GM18519 (cell line): ENCODE data around the gene ARFGAP1.
"Not testable (repeated sequence)": the region's sequence is repeated elsewhere in the genome, so short reads cannot be mapped to it uniquely, and the experiment has no call there.

Experiments used
- ATAC-seq: cut with Tn5 transposase; IDR thresholded peaks from one replicate; pipeline ENCODE4 v1.9.1; 2021; ENCODE audit warnings: mild to moderate bottlenecking, moderate library complexity; ENCODE audit not compliant: unreplicated experiment, low FRiP score

The ARFGAP1 gene

DNA sequence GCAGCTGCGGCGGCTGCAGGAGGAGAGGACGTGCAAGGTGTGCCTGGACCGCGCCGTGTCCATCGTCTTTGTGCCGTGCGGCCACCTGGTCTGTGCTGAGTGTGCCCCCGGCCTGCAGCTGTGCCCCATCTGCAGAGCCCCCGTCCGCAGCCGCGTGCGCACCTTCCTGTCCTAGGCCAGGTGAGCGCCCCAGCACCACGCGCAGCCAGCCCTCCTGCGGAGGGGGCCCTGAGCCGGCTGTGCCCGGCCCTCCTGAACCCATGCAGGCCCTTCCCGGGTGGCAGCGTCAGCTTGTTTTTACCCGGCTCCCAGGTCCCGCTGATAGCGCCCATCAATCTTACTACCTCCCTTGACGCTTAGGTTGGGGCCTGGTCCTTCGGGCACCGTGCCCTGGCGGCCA lies 33.2 kb upstream of the ARFGAP1 start:
- no peak for ATAC-seq

- ATAC-seq, result no peak
These were observed 32.6 kb upstream of the ARFGAP1 start for GRCh38 chr20:63240004-63240403.

- ATAC-seq, result no peak
These were observed 31.3 kb upstream of the ARFGAP1 start for GRCh38 chr20:63241272-63241671.

- ATAC-seq, result no peak
These were observed 29.9 kb upstream of the ARFGAP1 start for GRCh38 chr20:63242736-63243135.

GRCh38 chr20:63243604-63244247 lies 28.9 kb upstream of the ARFGAP1 start:
- ATAC-seq, result no peak

GRCh38 chr20:63244468-63244867 lies 28.1 kb upstream of the ARFGAP1 start:
- no peak for ATAC-seq

GRCh38 chr20:63246490-63247288 lies 25.9 kb upstream of the ARFGAP1 start:
- no peak for ATAC-seq

GRCh38 chr20:63247671-63248228 lies 24.9 kb upstream of the ARFGAP1 start:
- ATAC-seq, result no peak

- ATAC-seq, result no peak
These were observed 23.6 kb upstream of the ARFGAP1 start for GRCh38 chr20:63248835-63249591.

GRCh38 chr20:63249891-63250290 lies 22.7 kb upstream of the ARFGAP1 start:
- ATAC-seq, result no peak

- ATAC-seq, result not testable (repeated sequence)
These were observed 21.3 kb upstream of the ARFGAP1 start for GRCh38 chr20:63251350-63251749.

DNA sequence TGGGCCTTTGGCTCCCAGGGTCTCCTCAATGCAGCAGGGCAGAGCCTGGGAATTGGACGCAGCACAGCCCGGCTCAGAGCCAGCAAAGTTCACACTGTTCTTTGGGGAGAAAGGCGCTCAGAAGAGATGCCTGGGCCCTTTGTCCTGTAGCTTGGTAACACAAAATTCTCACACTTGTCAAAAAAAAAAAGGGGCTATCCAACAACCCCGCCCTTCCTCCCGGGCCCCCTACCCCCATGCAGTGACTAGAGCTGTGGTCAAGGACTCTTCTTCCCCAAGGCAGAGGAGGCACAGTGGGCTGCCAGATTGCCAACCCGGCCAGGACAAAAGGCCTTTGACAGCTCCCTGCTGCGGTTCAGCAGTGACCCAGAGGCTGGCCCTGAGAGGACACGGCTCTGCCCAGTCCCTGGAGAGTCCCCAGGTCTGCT lies 20.3 kb upstream of the ARFGAP1 start:
- no peak for ATAC-seq

GRCh38 chr20:63253065-63253437 lies 19.6 kb upstream of the ARFGAP1 start:
- ATAC-seq, result no peak

- ATAC-seq, result no peak
These were observed 19.0 kb upstream of the ARFGAP1 start for GRCh38 chr20:63253438-63254231.

- no peak for ATAC-seq
These were observed 18.4 kb upstream of the ARFGAP1 start, which contains the start of gene NKAIN4 for GRCh38 chr20:63254232-63254605. Gene NKAIN4 (minus strand): TSS chr20:63254463. CDS start chr20:63254450, 13 bp downstream.

- ATAC-seq, result no peak
These were observed 17.8 kb upstream of the ARFGAP1 start for GRCh38 chr20:63254606-63255384.

- no peak for ATAC-seq
These were observed 16.5 kb upstream of the ARFGAP1 start for GRCh38 chr20:63255931-63256704.

- ATAC-seq, result no peak
These were observed 15.7 kb upstream of the ARFGAP1 start for GRCh38 chr20:63256954-63257353.

DNA sequence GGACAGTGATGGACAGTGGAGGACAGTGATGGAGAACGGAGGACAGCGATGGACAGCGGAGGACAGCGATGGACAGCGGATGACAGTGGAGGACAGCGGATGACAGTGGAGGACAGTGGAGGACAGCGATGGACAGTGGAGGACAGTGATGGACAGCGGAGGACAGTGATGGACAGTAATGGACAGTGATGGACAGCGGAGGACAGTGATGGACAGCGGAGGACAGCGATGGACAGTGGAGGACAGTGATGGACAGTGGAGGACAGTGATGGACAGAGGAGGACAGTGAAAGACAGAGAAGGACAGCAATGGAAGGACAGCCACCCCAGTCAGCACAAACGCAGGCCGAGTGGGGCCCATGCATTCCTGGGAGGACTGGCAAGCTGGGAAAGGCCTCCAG lies 15.0 kb upstream of the ARFGAP1 start:
- no peak for ATAC-seq
